HEK293 (cell line): Measurements from ENCODE around the gene TMEM170B.

Source experiments
- MYNN ChIP-seq: fragments of 450-650 bp; formaldehyde crosslinking; IDR thresholded peaks from 2 replicates; pipeline ENCODE4 v1.5.1; 2016; ENCODE audit warnings: missing biosample characterization, missing genetic modification characterization, borderline replicate concordance
- YY1 ChIP-seq: fragments of 450-650 bp; formaldehyde crosslinking; IDR thresholded peaks from 2 replicates; pipeline ENCODE4 v1.5.1; 2018; ENCODE audit warnings: missing biosample characterization, missing genetic modification characterization
- ZNF394 ChIP-seq: fragments of 450-650 bp; formaldehyde crosslinking; IDR thresholded peaks from 2 replicates; pipeline ENCODE4 v1.5.1; 2016; ENCODE audit warnings: missing biosample characterization, missing genetic modification characterization, mild to moderate bottlenecking, moderate library complexity, borderline replicate concordance
- TF ChIP-seq, protein P1 (sequence below): fragments of 450-650 bp; formaldehyde crosslinking; IDR thresholded peaks from 2 replicates; pipeline ENCODE4 v1.5.1; 2016; ENCODE audit warnings: missing biosample characterization, missing genetic modification characterization
- TF ChIP-seq, protein P2 (sequence below): sonication (generic); formaldehyde crosslinking; IDR thresholded peaks from 2 replicates; pipeline ENCODE4 v1.8.1; 2022; ENCODE audit warnings: mild to moderate bottlenecking, moderate library complexity, missing genetic modification reagents
- TF ChIP-seq, protein P3 (sequence below): fragments of 450-650 bp; formaldehyde crosslinking; IDR thresholded peaks from 2 replicates; pipeline ENCODE4 v1.5.1; 2016; ENCODE audit warnings: missing biosample characterization, missing genetic modification characterization

DNA sequence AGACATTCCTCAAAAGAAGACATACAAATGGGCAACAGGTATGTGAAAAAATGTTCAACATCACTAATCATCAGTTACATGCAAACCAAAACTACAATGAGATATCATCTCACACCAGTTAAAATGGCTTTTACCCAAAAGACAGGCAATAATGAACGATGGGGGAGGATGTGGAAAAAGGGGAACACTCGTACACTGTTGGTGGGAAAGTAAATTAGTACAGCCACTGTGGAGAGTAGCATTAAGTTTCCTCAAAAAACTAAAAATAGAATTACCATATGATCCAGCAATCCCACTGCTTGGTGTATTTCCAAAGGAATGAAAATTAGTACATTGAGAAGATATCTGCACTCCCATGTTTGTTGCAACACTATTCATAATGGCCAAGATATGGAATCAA, 8.6 kb upstream of the TMEM170B start:
- TF ChIP-seq, protein P1, sequence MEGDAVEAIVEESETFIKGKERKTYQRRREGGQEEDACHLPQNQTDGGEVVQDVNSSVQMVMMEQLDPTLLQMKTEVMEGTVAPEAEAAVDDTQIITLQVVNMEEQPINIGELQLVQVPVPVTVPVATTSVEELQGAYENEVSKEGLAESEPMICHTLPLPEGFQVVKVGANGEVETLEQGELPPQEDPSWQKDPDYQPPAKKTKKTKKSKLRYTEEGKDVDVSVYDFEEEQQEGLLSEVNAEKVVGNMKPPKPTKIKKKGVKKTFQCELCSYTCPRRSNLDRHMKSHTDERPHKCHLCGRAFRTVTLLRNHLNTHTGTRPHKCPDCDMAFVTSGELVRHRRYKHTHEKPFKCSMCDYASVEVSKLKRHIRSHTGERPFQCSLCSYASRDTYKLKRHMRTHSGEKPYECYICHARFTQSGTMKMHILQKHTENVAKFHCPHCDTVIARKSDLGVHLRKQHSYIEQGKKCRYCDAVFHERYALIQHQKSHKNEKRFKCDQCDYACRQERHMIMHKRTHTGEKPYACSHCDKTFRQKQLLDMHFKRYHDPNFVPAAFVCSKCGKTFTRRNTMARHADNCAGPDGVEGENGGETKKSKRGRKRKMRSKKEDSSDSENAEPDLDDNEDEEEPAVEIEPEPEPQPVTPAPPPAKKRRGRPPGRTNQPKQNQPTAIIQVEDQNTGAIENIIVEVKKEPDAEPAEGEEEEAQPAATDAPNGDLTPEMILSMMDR (tag by site-specific recombination): no peak
- TF ChIP-seq ZNF394 (tag by site-specific recombination) (no peak), MYNN (tag by site-specific recombination) (no peak), YY1 (tag by site-specific recombination) (no peak)
- TF ChIP-seq, protein P2, sequence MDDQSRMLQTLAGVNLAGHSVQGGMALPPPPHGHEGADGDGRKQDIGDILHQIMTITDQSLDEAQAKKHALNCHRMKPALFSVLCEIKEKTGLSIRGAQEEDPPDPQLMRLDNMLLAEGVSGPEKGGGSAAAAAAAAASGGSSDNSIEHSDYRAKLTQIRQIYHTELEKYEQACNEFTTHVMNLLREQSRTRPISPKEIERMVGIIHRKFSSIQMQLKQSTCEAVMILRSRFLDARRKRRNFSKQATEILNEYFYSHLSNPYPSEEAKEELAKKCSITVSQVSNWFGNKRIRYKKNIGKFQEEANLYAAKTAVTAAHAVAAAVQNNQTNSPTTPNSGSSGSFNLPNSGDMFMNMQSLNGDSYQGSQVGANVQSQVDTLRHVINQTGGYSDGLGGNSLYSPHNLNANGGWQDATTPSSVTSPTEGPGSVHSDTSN (CRISPR knock-in tag): no peak
- TF ChIP-seq, protein P3, sequence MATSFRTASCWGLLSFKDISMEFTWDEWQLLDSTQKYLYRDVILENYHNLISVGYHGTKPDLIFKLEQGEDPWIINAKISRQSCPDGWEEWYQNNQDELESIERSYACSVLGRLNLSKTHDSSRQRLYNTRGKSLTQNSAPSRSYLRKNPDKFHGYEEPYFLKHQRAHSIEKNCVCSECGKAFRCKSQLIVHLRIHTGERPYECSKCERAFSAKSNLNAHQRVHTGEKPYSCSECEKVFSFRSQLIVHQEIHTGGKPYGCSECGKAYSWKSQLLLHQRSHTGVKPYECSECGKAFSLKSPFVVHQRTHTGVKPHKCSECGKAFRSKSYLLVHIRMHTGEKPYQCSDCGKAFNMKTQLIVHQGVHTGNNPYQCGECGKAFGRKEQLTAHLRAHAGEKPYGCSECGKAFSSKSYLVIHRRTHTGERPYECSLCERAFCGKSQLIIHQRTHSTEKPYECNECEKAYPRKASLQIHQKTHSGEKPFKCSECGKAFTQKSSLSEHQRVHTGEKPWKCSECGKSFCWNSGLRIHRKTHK (tag by site-specific recombination): no peak
